ENCODE measurements around the gene RNF26. TPM values are rescaled to one million over a fixed set of nuclear protein-coding genes. Genes with fewer than 3 reads are reported as not detected.

The RNF26 gene
- total RNA-seq, 1 experiment from 2014 or later: 90.6 TPM

- TF ChIP-seq ZNF219 (CRISPR knock-in tag; IDR thresholded peaks at IDR 0.05; ENCODE audit: borderline replicate concordance) (no peak), IRF2 (CRISPR knock-in tag; IDR thresholded peaks at IDR 0.05; ENCODE audit: borderline replicate concordance, low read depth) (no peak), ATF1 (CRISPR knock-in tag; IDR thresholded peaks at IDR 0.05) (no peak)
- TF ChIP-seq, protein P1, sequence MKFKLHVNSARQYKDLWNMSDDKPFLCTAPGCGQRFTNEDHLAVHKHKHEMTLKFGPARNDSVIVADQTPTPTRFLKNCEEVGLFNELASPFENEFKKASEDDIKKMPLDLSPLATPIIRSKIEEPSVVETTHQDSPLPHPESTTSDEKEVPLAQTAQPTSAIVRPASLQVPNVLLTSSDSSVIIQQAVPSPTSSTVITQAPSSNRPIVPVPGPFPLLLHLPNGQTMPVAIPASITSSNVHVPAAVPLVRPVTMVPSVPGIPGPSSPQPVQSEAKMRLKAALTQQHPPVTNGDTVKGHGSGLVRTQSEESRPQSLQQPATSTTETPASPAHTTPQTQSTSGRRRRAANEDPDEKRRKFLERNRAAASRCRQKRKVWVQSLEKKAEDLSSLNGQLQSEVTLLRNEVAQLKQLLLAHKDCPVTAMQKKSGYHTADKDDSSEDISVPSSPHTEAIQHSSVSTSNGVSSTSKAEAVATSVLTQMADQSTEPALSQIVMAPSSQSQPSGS (CRISPR knock-in tag; IDR thresholded peaks at IDR 0.05; ENCODE audit: borderline replicate concordance, low read depth): no peak
- TF ChIP-seq, protein P2, sequence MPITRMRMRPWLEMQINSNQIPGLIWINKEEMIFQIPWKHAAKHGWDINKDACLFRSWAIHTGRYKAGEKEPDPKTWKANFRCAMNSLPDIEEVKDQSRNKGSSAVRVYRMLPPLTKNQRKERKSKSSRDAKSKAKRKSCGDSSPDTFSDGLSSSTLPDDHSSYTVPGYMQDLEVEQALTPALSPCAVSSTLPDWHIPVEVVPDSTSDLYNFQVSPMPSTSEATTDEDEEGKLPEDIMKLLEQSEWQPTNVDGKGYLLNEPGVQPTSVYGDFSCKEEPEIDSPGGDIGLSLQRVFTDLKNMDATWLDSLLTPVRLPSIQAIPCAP (CRISPR knock-in tag; IDR thresholded peaks at IDR 0.05): no peak
- TF ChIP-seq, protein P3, sequence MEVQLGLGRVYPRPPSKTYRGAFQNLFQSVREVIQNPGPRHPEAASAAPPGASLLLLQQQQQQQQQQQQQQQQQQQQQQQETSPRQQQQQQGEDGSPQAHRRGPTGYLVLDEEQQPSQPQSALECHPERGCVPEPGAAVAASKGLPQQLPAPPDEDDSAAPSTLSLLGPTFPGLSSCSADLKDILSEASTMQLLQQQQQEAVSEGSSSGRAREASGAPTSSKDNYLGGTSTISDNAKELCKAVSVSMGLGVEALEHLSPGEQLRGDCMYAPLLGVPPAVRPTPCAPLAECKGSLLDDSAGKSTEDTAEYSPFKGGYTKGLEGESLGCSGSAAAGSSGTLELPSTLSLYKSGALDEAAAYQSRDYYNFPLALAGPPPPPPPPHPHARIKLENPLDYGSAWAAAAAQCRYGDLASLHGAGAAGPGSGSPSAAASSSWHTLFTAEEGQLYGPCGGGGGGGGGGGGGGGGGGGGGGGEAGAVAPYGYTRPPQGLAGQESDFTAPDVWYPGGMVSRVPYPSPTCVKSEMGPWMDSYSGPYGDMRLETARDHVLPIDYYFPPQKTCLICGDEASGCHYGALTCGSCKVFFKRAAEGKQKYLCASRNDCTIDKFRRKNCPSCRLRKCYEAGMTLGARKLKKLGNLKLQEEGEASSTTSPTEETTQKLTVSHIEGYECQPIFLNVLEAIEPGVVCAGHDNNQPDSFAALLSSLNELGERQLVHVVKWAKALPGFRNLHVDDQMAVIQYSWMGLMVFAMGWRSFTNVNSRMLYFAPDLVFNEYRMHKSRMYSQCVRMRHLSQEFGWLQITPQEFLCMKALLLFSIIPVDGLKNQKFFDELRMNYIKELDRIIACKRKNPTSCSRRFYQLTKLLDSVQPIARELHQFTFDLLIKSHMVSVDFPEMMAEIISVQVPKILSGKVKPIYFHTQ (CRISPR knock-in tag; IDR thresholded peaks at IDR 0.05): no peak
- TF ChIP-seq, protein P4, sequence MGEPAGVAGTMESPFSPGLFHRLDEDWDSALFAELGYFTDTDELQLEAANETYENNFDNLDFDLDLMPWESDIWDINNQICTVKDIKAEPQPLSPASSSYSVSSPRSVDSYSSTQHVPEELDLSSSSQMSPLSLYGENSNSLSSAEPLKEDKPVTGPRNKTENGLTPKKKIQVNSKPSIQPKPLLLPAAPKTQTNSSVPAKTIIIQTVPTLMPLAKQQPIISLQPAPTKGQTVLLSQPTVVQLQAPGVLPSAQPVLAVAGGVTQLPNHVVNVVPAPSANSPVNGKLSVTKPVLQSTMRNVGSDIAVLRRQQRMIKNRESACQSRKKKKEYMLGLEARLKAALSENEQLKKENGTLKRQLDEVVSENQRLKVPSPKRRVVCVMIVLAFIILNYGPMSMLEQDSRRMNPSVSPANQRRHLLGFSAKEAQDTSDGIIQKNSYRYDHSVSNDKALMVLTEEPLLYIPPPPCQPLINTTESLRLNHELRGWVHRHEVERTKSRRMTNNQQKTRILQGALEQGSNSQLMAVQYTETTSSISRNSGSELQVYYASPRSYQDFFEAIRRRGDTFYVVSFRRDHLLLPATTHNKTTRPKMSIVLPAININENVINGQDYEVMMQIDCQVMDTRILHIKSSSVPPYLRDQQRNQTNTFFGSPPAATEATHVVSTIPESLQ (CRISPR knock-in tag; IDR thresholded peaks at IDR 0.05): no peak
Measured at GRCh38 chr11:119345685-119346084, 11.4 kb downstream of the RNF26 start (continued).

DNA sequence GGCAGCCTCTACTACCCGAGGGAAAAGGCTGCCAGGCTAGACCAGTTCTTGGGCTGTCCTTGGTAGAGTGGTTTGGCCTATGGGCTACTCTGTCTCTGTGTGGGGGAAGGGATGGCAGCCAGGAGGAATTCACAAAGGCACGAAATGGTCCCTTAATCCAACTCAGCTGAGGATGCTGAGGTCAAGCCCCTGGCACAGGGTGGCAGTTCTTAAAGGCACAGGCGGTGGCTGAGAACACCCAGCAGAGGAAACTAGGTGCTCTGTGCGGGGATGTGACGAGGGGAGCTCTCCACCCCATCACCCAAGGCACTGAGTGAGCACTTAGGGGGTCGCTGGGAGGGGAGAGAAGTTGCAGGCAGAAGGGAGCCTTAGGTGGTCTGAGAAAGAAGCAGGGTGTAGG lies 12.3 kb downstream of the RNF26 start, which contains the start of gene MFRP:
TSS of gene MFRP (minus strand) at position 101 of the 400 bp plus-strand sequence. CDS start 192 bp downstream, outside the sequence.
- ChIA-PET POLR2A (no interaction called here), CTCF (interaction anchor here (0.9 to 10.4 kb wide), 2 partner anchors 9 to 32 kb away, joined by 4 to 262 read pairs; partner anchors contain the start of gene USP2)
- Mint-ChIP-seq H3K4me1 (peaks cover 3% of the 10 kb centered on the region), H3K27ac (no peak within 1 kb of the TSS), H3K9me3 (0 out of 2 replicates have a peak, but pooled peaks cover 4% of the 10 kb centered on the region), H3K36me3 (no peaks in the 10 kb centered on the region), H3K4me3 (no peak within 1 kb of the TSS), H3K27me3 (ENCODE audit: low read depth) (peaks cover 66% of the 10 kb centered on the region)
- no peak for ATAC-seq
- TF ChIP-seq CTCF (IDR thresholded peaks at IDR 0.05): no peak
- TF ChIP-seq, protein P5, sequence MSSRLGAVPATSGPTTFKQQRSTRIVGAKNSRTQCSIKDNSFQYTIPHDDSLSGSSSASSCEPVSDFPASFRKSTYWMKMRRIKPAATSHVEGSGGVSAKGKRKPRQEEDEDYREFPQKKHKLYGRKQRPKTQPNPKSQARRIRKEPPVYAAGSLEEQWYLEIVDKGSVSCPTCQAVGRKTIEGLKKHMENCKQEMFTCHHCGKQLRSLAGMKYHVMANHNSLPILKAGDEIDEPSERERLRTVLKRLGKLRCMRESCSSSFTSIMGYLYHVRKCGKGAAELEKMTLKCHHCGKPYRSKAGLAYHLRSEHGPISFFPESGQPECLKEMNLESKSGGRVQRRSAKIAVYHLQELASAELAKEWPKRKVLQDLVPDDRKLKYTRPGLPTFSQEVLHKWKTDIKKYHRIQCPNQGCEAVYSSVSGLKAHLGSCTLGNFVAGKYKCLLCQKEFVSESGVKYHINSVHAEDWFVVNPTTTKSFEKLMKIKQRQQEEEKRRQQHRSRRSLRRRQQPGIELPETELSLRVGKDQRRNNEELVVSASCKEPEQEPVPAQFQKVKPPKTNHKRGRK (CRISPR knock-in tag; IDR thresholded peaks at IDR 0.05; ENCODE audit: borderline replicate concordance): no peak
- no peak for DNase-seq (ENCODE audit: low spot score)

- DNase-seq (ENCODE audit: low spot score): no peak
- ChIA-PET CTCF (interaction anchor here (0.9 to 1.8 kb wide), 6 partner anchors 9 to 40 kb away, joined by 3 to 14 read pairs (median 6); no protein-coding TSS in a partner anchor), POLR2A (interaction anchor here (0.6 kb wide), 1 partner anchor 52 kb away, joined by 4 read pairs; no protein-coding TSS in a partner anchor)
- no peak for ATAC-seq
- H3K27me3 Mint-ChIP-seq (ENCODE audit: low read depth): peaks cover 64% of the 10 kb centered on the region
- no peaks in the 10 kb centered on the region for H3K4me1 Mint-ChIP-seq
- H3K9me3 Mint-ChIP-seq: 0 out of 2 replicates have a peak, but pooled peaks cover 4% of the 10 kb centered on the region
- no peak overlapping the region for H3K4me3 Mint-ChIP-seq
- TF ChIP-seq RORB (CRISPR knock-in tag; IDR thresholded peaks at IDR 0.05): no peak
- no peak for TF ChIP-seq CREB1 (CRISPR knock-in tag; IDR thresholded peaks at IDR 0.05)
- TF ChIP-seq PRRX2 (CRISPR knock-in tag; IDR thresholded peaks at IDR 0.05): no peak
- TF ChIP-seq MAX (CRISPR knock-in tag; IDR thresholded peaks at IDR 0.05): no peak
- no peak for TF ChIP-seq USF2 (CRISPR knock-in tag; IDR thresholded peaks at IDR 0.05)
- H3K27ac Mint-ChIP-seq: no peak overlapping the region
- H3K36me3 Mint-ChIP-seq: no peaks in the 10 kb centered on the region
Measured at GRCh38 chr11:119347242-119347641, 12.9 kb downstream of the RNF26 start.
